OCI-LY7 (cell line): ENCODE data around the gene CAPN8.

Source experiments
- EZH2phosphoT487 ChIP-seq: fragments of 200-600 bp; sonication (generic); IDR thresholded peaks from 2 replicates; pipeline ENCODE4 v1.6.1; 2018; ENCODE audit warnings: low read depth, borderline replicate concordance, mild to moderate bottlenecking, mixed run types, antibody characterized with exemption, low read length, moderate library complexity, mixed read lengths
- TF ChIP-seq, protein P1 (sequence below): fragments of 200-600 bp; sonication (generic); conservative IDR thresholded peaks from 2 replicates; pipeline ENCODE4 v1.5.1; 2014; ENCODE audit warnings: mild to moderate bottlenecking, antibody characterized with exemption, low read length, moderate library complexity, mixed read lengths

GRCh38 chr1:223712194-223712849, 46.8 kb upstream of the CAPN8 start, which contains the start of gene CAPN2:
- TF ChIP-seq, protein P1, sequence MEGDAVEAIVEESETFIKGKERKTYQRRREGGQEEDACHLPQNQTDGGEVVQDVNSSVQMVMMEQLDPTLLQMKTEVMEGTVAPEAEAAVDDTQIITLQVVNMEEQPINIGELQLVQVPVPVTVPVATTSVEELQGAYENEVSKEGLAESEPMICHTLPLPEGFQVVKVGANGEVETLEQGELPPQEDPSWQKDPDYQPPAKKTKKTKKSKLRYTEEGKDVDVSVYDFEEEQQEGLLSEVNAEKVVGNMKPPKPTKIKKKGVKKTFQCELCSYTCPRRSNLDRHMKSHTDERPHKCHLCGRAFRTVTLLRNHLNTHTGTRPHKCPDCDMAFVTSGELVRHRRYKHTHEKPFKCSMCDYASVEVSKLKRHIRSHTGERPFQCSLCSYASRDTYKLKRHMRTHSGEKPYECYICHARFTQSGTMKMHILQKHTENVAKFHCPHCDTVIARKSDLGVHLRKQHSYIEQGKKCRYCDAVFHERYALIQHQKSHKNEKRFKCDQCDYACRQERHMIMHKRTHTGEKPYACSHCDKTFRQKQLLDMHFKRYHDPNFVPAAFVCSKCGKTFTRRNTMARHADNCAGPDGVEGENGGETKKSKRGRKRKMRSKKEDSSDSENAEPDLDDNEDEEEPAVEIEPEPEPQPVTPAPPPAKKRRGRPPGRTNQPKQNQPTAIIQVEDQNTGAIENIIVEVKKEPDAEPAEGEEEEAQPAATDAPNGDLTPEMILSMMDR, result no peak
- no peak for TF ChIP-seq EZH2phosphoT487
